ENCODE results near the gene GRHL1. TPM values are rescaled to one million over a fixed set of nuclear protein-coding genes. Genes with fewer than 3 reads are reported as not detected.
A peak's percentile ranks its signal among the peaks of the same experiment; 100 is the strongest.

The GRHL1 gene
- total and polyA plus RNA-seq, 8 donors: 2.4 to 7.3 (median 5.5) TPM

- H3K4me1 ChIP-seq: no peaks in the 10 kb centered on the region
- no peak for TF ChIP-seq CTCF (IDR thresholded peaks at IDR 0.05)
- no peaks in the 10 kb centered on the region for H3K27me3 ChIP-seq
- DNase-seq: no peak
- H3K4me3 ChIP-seq: no peak overlapping the region
- no peak for ATAC-seq
- no peaks in the 10 kb centered on the region for H3K9me3 ChIP-seq
- H3K27ac ChIP-seq: no peak overlapping the region
- intact Hi-C loops (cut with DNase I): no loop called here
- H3K36me3 ChIP-seq: no peaks in the 10 kb centered on the region
Measured at GRCh38 chr2:9997936-9998335, 46.4 kb downstream of the GRHL1 start.

- H3K4me1 ChIP-seq: no peaks in the 10 kb centered on the region
- intact Hi-C loops (cut with DNase I): no loop called here
- no peak overlapping the region for H3K4me3 ChIP-seq
- H3K36me3 ChIP-seq: no peaks in the 10 kb centered on the region
- no peak for DNase-seq
- H3K9me3 ChIP-seq: no peaks in the 10 kb centered on the region
- H3K27ac ChIP-seq: no peak overlapping the region
- ATAC-seq: no peak
- no peak for TF ChIP-seq CTCF (IDR thresholded peaks at IDR 0.05)
- no peaks in the 10 kb centered on the region for H3K27me3 ChIP-seq
Measured at GRCh38 chr2:9998916-9999654, 47.6 kb downstream of the GRHL1 start.

GRCh38 chr2:9999693-10000092, 48.2 kb downstream of the GRHL1 start:
- no peaks in the 10 kb centered on the region for H3K27me3 ChIP-seq
- no peak overlapping the region for H3K27ac ChIP-seq
- H3K36me3 ChIP-seq: no peaks in the 10 kb centered on the region
- intact Hi-C loops (cut with DNase I): no loop called here
- no peak for TF ChIP-seq CTCF (IDR thresholded peaks at IDR 0.05)
- H3K9me3 ChIP-seq: no peaks in the 10 kb centered on the region
- DNase-seq (no peak), ATAC-seq (no peak)
- no peak overlapping the region for H3K4me3 ChIP-seq
- H3K4me1 ChIP-seq: no peaks in the 10 kb centered on the region

- Histone ChIP-seq H3K4me3 (no peak overlapping the region), H3K4me1 (no peaks in the 10 kb centered on the region), H3K27me3 (peaks cover 0 to under 1% of the 10 kb centered on the region in 2 donors), H3K36me3 (no peaks in the 10 kb centered on the region), H3K9me3 (no peaks in the 10 kb centered on the region), H3K27ac (no peak overlapping the region)
- TF ChIP-seq CTCF (IDR thresholded peaks at IDR 0.05): no peak
- ATAC-seq (no peak), DNase-seq (peak in 1 of 4 donors; percentile 16)
- intact Hi-C loops (cut with DNase I): no loop called here
Measured at GRCh38 chr2:10000541-10000940, 49.0 kb downstream of the GRHL1 start.

- H3K27me3 ChIP-seq: peaks cover 0 to 11% of the 10 kb centered on the region in 2 donors
- H3K27ac ChIP-seq: no peak overlapping the region
- no peak for DNase-seq
- H3K4me1 ChIP-seq: peaks cover 0 to 4% of the 10 kb centered on the region in 2 donors
- H3K9me3 ChIP-seq: no peaks in the 10 kb centered on the region
- intact Hi-C loops (cut with DNase I): no loop called here
- no peak overlapping the region for H3K4me3 ChIP-seq
- no peak for TF ChIP-seq CTCF (IDR thresholded peaks at IDR 0.05)
- ATAC-seq: no peak
- no peaks in the 10 kb centered on the region for H3K36me3 ChIP-seq
Measured at GRCh38 chr2:10001586-10001985, 50.1 kb downstream of the GRHL1 start.
